GM12878 (cell line): Measurements from ENCODE around the gene KIF22. TPM values are rescaled to one million over a fixed set of nuclear protein-coding genes. Genes with fewer than 3 reads are reported as not detected.

ENCODE experiments used
- CHD1 ChIP-seq: IDR thresholded peaks from 2 replicates; pipeline ENCODE4 v1.6.1; 2012; ENCODE audit warnings: low read depth, low read length, improper control_type of control experiment
- CREM ChIP-seq: IDR thresholded peaks from 2 replicates; pipeline ENCODE4 v1.6.1; 2014; ENCODE audit warnings: antibody characterized with exemption, low read depth
- CTCF ChIP-seq, 3 experiments: IDR thresholded peaks in 2 of 3; conservative IDR thresholded peaks in 1 of 3; 2 replicates each; pipeline ENCODE4 v1.5.1; 2011; ENCODE audit warnings: low read depth in 3 of 3, low read length in 3 of 3, mild to moderate bottlenecking in 3 of 3, control low read depth in 2 of 3, moderate library complexity in 2 of 3, inconsistent platforms in 1 of 3, mixed read lengths in 1 of 3; ENCODE audit not compliant: control insufficient read depth in 2 of 3, insufficient read depth in 1 of 3; ENCODE audit errors: extremely low read depth in 1 of 3
- E2F8 ChIP-seq: fragments of 450-650 bp; IDR thresholded peaks from 2 replicates; pipeline ENCODE4 v1.6.1; 2018; ENCODE audit warnings: mild to moderate bottlenecking, low read depth, moderate library complexity; ENCODE audit not compliant: partially characterized antibody
- EED ChIP-seq: sonication (generic); IDR thresholded peaks from 2 replicates; pipeline ENCODE4 v1.6.1; 2016; ENCODE audit warnings: antibody characterized with exemption, low read depth
- ETV6 ChIP-seq, 2 experiments: fragments of 450-650 bp in 1 of 2; IDR thresholded peaks in 1 of 2; conservative IDR thresholded peaks in 1 of 2; 2 replicates each; pipeline ENCODE4 v1.6.1; 2014; ENCODE audit warnings: antibody characterized with exemption in 1 of 2, borderline replicate concordance in 1 of 2, low read depth in 1 of 2, mild to moderate bottlenecking in 1 of 2, moderate library complexity in 1 of 2
- FOS ChIP-seq: IDR thresholded peaks from 3 replicates; pipeline ENCODE4 v1.6.1; 2011; ENCODE audit warnings: borderline replicate concordance; ENCODE audit not compliant: insufficient read length; ENCODE audit errors: extremely low read depth
- FOXK2 ChIP-seq: fragments of 450-650 bp; IDR thresholded peaks from 2 replicates; pipeline ENCODE4 v1.6.1; 2017; ENCODE audit warnings: mild to moderate bottlenecking, moderate library complexity
- HDGF ChIP-seq: fragments of 450-650 bp; IDR thresholded peaks from 2 replicates; pipeline ENCODE4 v1.6.1; 2016; ENCODE audit warnings: antibody characterized with exemption
- JUND ChIP-seq: IDR thresholded peaks from 2 replicates; pipeline ENCODE4 v1.6.1; 2012; ENCODE audit warnings: low read depth, mild to moderate bottlenecking, low read length, improper control_type of control experiment, moderate library complexity
- MEF2B ChIP-seq: fragments of 450-650 bp; IDR thresholded peaks from 2 replicates; pipeline ENCODE4 v1.6.1; 2018; ENCODE audit warnings: mild to moderate bottlenecking, moderate library complexity; ENCODE audit not compliant: partially characterized antibody, poor library complexity, severe bottlenecking
- MTA3 ChIP-seq: IDR thresholded peaks from 2 replicates; pipeline ENCODE4 v1.6.1; 2012; ENCODE audit warnings: low read length, inconsistent platforms, borderline replicate concordance
- NFIC ChIP-seq: IDR thresholded peaks from 2 replicates; pipeline ENCODE4 v1.6.1; 2012; ENCODE audit warnings: low read depth, mild to moderate bottlenecking, inconsistent platforms, low read length, moderate library complexity
- NR2C1 ChIP-seq: fragments of 450-650 bp; IDR thresholded peaks from 2 replicates; pipeline ENCODE4 v1.6.1; 2017; ENCODE audit warnings: antibody characterized with exemption, mild to moderate bottlenecking, moderate library complexity
- NRF1 ChIP-seq: conservative IDR thresholded peaks from 2 replicates; pipeline ENCODE4 v1.6.1; 2011; ENCODE audit warnings: mild to moderate bottlenecking, low read depth, low read length, improper control_type of control experiment
- PML ChIP-seq: IDR thresholded peaks from 2 replicates; pipeline ENCODE4 v1.6.1; 2012; ENCODE audit warnings: low read length, inconsistent platforms
- POLR2AphosphoS5 ChIP-seq: IDR thresholded peaks from 2 replicates; pipeline ENCODE4 v1.6.1; 2011; ENCODE audit warnings: mild to moderate bottlenecking, low read length, inconsistent platforms
- RB1 ChIP-seq: fragments of 450-650 bp; formaldehyde crosslinking; IDR thresholded peaks from 2 replicates; pipeline ENCODE4 v1.6.1; 2017; ENCODE audit warnings: mild to moderate bottlenecking, borderline replicate concordance
- SIX5 ChIP-seq: IDR thresholded peaks from 2 replicates; pipeline ENCODE4 v1.6.1; 2011; ENCODE audit warnings: mild to moderate bottlenecking, low read depth, low read length, moderate library complexity; ENCODE audit not compliant: severe bottlenecking
- SREBF1 ChIP-seq: IDR thresholded peaks from 2 replicates; pipeline ENCODE4 v1.6.1; 2012; ENCODE audit warnings: mild to moderate bottlenecking, low read length
- SUZ12 ChIP-seq: fragments of 200-600 bp; sonication (generic); IDR thresholded peaks from one replicate; pipeline ENCODE4 v1.6.1; 2018; ENCODE audit warnings: antibody characterized with exemption, mild to moderate bottlenecking; ENCODE audit not compliant: unreplicated experiment
- polyA plus RNA-seq, 11 experiments: library from polyadenylated mRNA; depleted of rRNA in 4 of 11; unstranded in 6 of 11; stranded (reverse) in 5 of 11; fragments of >200 nt; fragmentation: Nextera tagmentation in 4 of 11; fragmentation: Illumina TruSeq in 1 of 11; extraction: Ambion mirVana in 4 of 11; extraction: Trizol in 1 of 11; gene quantifications; 1 replicate in 1 of 11; 2 replicates in 10 of 11; pipeline versions ENCODE4 v1.2.1 to v1.2.3, GENCODE V29; 2011 to 2016; ENCODE audit warnings: inconsistent platforms in 2 of 11, missing spikeins in 2 of 11, low read depth in 1 of 11
- total RNA-seq, 4 experiments: library from RNA; depleted of rRNA in 3 of 4; stranded (reverse); fragments of >200 nt in 3 of 4; fragmentation: Illumina TruSeq in 1 of 4; extraction: Trizol in 1 of 4; gene quantifications; 2 replicates each; pipeline versions ENCODE4 v1.2.1 to v1.2.3, GENCODE V29; 2013 to 2021
- TF ChIP-seq, protein P1 (sequence below): fragments of 150-350 bp; IDR thresholded peaks from 2 replicates; pipeline ENCODE4 v1.6.1; 2014; ENCODE audit warnings: mild to moderate bottlenecking, low read depth, low read length
- TF ChIP-seq, protein P2 (sequence below): fragments of 450-650 bp; IDR thresholded peaks from 2 replicates; pipeline ENCODE4 v1.6.1; 2014; ENCODE audit warnings: mild to moderate bottlenecking

The KIF22 gene
- total and polyA plus RNA-seq, 10 of the 15 experiments (the other 5 are each of a cell fraction or from before 2014, with no cell fraction given): 7.6 to 158 (median 132) TPM

GRCh38 chr16:29790183-29790948 is at the start of gene KIF22 (continued):
- peak; percentile 45 for TF ChIP-seq E2F8
- TF ChIP-seq RB1: peak; percentile 80; the same call in 1 of the 2 replicates
- no peak for TF ChIP-seq CHD1
- TF ChIP-seq SUZ12: no peak
- peak; percentile 74 for TF ChIP-seq CREM
- no peak for TF ChIP-seq MTA3
- peak; percentile 79 to 92 (median 89) for TF ChIP-seq CTCF (IDR thresholded peaks at IDR 0.05 in 2 of 3, conservative IDR thresholded peaks at IDR 0.05 in 1 of 3; ENCODE audit: control insufficient read depth in 2 of 3, extremely low read depth in 1 of 3, insufficient read depth in 1 of 3, low read depth in 3 of 3, low read length in 3 of 3)
- TF ChIP-seq NRF1: peak; percentile 95
- TF ChIP-seq ETV6 (conservative IDR thresholded peaks at IDR 0.05 in 1 of 2, IDR thresholded peaks at IDR 0.05 in 1 of 2; ENCODE audit: borderline replicate concordance in 1 of 2, low read depth in 1 of 2): no peak
- peak; percentile 76 for TF ChIP-seq PML
- no peak for TF ChIP-seq JUND
- no peak; the same call in 1 of the 2 replicates for TF ChIP-seq FOXK2
- TF ChIP-seq HDGF: peak; percentile 56; the same call in 1 of the 2 replicates
- TF ChIP-seq, protein P1, sequence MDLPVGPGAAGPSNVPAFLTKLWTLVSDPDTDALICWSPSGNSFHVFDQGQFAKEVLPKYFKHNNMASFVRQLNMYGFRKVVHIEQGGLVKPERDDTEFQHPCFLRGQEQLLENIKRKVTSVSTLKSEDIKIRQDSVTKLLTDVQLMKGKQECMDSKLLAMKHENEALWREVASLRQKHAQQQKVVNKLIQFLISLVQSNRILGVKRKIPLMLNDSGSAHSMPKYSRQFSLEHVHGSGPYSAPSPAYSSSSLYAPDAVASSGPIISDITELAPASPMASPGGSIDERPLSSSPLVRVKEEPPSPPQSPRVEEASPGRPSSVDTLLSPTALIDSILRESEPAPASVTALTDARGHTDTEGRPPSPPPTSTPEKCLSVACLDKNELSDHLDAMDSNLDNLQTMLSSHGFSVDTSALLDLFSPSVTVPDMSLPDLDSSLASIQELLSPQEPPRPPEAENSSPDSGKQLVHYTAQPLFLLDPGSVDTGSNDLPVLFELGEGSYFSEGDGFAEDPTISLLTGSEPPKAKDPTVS: no peak
- TF ChIP-seq SREBF1: no peak
- no peak for TF ChIP-seq MEF2B
- TF ChIP-seq, protein P2, sequence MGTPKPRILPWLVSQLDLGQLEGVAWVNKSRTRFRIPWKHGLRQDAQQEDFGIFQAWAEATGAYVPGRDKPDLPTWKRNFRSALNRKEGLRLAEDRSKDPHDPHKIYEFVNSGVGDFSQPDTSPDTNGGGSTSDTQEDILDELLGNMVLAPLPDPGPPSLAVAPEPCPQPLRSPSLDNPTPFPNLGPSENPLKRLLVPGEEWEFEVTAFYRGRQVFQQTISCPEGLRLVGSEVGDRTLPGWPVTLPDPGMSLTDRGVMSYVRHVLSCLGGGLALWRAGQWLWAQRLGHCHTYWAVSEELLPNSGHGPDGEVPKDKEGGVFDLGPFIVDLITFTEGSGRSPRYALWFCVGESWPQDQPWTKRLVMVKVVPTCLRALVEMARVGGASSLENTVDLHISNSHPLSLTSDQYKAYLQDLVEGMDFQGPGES: peak; percentile 73
- peak; percentile 44 for TF ChIP-seq SIX5
- no peak for TF ChIP-seq FOS
- TF ChIP-seq POLR2AphosphoS5: peak; percentile 75
- TF ChIP-seq NR2C1: peak; percentile 69
- TF ChIP-seq NFIC: no peak; the same call in 1 of the 2 replicates
- 0 out of 2 replicates have a peak, but pooled peaks have one; percentile 12 for TF ChIP-seq EED
